ENCODE data around the gene TBC1D5.
"Not testable (repeated sequence)": the region's sequence is repeated elsewhere in the genome, so short reads cannot be mapped to it uniquely, and the experiment has no call there.

TBC1D5 gene

GRCh38 chr3:17714473-17714872, 28.0 kb downstream of the TBC1D5 start:
- no peak for DNase-seq (ENCODE audit: low spot score)

DNA sequence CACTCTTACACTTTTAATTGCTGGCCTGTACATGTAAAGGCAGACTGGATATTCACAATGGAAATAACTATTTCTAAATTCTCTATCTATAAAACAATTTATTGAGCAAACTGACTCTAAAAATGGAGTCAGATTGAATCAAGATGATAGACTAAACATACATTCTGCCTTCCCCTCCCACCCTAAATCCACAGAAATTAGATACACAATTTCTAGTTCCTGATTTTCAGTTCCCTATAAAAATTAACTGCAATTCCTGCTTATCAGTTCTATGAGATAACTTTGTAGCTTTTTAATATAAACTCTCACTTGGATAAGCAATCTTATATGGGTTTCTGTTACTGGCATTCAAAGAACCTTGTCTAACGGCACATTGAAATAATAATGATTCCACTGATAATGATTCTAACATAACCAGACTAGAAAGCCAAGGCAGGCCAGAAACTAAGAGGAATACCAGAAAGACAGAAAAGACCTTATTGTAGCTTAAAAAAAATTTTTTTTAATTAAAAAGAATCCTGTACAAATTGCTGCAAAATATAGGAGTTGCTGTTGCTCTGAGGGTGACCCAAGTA, 33.1 kb downstream of the TBC1D5 start:
- DNase-seq (ENCODE audit: low spot score) = no peak

DNA sequence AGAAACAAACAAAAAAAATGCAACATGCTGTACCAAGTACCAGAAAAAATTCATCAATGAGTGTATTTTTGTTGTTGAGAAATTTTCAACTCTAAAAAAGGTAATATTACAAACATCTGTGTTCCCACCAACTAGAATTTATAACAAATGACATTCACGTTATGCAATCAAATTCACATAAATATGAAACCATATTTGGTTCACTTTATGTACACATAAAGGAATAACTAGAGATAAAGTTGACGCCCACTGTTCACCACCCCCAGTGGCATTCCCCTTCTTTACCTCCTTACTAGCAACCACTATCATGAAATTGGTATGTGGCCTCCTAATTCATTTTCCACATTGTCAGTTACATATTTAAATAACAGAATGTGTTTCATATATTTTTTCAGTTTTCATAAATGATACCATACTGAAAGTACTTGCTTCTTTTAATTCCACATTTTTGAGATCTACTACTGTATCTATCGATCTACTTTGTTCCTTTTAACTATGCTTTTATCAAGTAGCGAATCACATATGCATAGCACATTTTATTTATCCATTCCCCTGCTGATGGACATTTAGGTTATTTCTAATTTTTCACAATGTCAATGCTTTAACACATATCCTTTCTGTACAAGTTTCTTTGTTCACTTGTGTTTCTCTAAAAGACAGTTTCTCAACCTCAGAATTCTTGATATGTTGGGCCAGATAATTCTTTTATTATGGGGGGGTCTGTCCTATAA, 34.5 kb downstream of the TBC1D5 start:
- DNase-seq (ENCODE audit: low spot score) = no peak

DNA sequence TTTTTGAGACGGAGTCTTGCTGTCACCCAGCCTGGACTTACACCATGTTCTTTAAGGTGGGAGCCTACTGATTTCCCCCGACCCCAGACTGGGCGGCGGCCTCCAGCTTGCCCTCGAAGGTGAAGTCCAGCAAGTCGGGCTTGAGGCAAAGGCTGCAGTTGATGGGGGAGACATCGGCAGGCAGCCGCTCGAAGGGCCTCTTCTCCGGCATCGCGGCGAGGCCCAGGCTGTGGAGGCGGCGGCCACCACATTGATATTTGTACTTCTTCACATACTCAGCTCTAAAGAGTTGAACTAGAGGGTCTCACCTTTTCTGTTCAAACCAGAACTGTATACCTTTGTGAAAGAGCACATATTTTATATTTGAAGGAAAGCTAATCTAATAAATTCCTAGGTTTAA, 36.4 kb downstream of the TBC1D5 start:
- DNase-seq (ENCODE audit: low spot score) = not testable (repeated sequence)

GRCh38 chr3:17699815-17700214, 42.6 kb downstream of the TBC1D5 start:
- not testable (repeated sequence) for DNase-seq (ENCODE audit: low spot score)

DNA sequence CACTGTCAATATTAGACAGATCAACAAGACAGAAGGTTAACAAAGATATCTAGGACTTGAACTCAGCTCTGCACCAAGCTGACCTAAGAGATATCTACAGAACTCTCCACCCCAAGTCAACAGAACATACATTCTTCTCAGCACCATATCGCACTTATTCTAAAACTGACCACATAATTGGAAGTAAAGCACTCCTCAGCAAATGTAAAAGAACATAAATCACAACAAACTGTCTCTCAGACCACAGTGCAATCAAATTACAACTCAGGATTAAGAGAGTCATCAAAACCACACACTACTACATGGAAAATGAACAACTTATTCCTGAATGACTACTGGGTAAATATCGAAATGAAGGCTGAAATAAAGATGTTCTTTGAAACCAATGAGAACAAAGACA, 46.8 kb downstream of the TBC1D5 start:
- DNase-seq (ENCODE audit: low spot score) = not testable (repeated sequence)

- DNase-seq (ENCODE audit: low spot score) = not testable (repeated sequence)
Observed at GRCh38 chr3:17693670-17693999, 48.8 kb downstream of the TBC1D5 start.

DNA sequence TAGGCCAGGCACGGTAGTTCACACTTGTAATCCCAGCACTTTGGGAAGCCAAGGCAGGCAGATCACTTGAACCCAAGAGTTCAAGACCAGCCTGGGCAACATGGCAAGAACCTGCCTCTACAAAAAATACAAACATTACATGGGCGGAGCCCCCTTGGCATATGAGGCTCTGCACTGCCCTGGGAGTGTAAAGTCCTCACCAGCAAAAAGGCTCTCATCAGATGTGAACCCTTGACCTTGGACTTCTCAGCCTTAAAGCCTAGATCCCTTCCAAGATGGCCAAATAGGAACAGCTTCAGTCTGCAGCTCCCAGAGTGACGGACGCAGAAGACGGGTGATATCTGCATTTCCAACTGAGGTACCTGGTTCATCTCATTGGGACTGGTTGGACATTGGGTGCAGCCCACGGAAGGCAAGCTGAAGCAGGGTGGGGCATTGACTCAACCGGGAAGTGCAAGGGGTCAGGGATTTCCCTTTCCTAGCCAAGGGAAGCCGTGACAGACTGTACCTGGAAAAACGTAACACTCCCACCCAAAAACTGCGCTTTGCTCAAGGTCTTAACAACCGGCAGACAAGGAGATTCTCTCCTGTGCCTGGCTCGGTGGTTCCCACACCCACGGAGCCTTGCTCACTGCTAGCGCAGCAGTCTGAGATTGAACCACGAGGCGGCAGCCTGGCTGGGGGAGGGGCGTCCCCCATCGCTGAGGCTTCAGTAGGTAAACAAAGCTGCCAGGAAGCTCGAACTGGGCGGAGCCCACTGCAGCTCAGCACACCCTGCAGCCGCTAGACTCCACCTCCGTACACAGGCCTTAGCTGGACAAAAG, 49.4 kb downstream of the TBC1D5 start:
- not testable (repeated sequence) for DNase-seq (ENCODE audit: low spot score)

DNA sequence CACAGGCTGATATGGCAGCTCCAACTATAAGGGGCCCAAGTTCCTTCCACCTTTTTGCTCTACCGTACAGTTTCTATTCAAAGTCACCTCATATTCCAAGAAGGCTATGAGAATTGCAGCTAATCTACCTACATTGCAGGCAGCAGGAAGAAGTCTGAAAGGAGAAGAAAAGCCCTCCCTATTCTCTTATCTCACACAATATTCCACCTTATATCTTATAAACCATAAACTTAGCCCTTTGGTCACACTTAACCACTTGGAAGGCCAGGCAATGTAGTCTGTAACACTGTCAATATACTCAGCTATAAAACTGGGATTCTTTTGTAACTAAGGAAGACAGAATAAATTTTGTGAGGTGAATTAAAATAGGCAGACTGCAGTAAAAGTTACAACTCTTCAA, 54.9 kb downstream of the TBC1D5 start:
- no peak for DNase-seq (ENCODE audit: low spot score)

GRCh38 chr3:17686613-17687012, 55.8 kb downstream of the TBC1D5 start:
- peak; percentile 51 for DNase-seq (ENCODE audit: low spot score)

- no peak for DNase-seq (ENCODE audit: low spot score)
Observed at GRCh38 chr3:17683542-17684207, 58.8 kb downstream of the TBC1D5 start.

DNA sequence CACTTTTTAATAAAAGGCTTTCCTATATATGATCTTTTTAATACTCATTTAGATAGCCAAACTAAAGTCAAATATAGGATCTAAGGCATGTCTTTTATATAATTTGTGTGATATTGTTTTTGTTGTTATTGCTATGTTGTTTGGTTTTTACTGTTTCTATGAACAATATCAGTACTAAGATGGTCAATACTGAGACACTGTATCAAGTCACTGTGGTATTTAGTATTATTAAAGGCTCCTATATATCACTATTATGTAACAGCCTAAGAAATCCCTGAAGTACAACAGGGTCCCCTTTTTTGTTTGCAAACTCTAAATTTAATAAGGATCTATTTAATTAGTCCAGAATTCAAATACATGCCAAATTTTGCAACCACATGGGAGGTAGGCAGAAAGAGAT, 61.9 kb downstream of the TBC1D5 start:
- DNase-seq (ENCODE audit: low spot score) = no peak

DNA sequence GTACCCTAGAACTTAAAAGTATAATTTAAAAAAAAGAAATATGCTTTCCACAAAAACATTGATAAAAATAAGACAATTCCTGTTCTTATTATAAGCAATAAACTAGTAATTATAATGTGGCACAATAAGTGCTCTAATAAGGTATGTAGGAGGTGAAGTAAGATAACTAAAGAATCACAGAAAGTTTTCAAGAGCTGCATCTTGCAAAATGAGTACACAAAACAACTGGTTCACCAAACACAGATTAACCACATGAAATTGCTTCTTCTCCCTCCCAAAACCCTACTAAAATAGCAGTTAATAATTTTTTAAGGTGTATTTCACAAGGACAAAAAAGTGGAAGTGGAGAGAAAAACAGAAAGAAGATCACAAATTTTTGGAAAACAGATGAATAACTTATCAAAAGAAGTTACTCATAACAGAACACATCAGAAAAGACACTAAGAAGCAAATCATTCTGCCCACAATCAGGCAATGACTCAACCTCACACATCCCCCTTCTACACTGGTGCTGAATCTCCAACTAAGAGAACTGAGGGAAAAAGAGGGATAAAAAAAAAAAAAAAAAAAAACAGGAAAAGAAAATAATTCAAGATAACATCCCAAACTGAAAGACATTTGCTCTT, 64.2 kb downstream of the TBC1D5 start:
- DNase-seq (ENCODE audit: low spot score) = peak; percentile 48

GRCh38 chr3:17674082-17674686, 68.2 kb downstream of the TBC1D5 start:
- DNase-seq (ENCODE audit: low spot score) = no peak

DNA sequence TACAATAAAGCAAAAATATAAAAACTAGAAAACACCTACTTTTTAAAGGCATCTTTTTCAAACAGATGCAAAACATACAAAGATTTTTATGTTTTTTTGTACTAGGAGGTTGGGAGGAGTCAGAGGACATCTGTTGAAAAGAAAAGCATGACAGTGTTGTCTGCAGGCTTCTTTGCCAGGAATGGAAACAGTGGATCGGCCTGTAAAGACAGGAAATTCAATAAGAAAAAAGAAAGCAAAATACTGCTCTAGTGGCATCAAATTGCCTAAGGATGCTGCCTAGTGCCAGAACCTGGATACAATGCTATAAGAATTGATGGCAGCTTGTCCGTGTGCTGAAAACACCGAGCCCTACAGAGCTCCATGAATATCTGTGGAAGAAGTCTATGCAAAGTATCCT, 69.9 kb downstream of the TBC1D5 start:
- DNase-seq (ENCODE audit: low spot score) = no peak

- no peak for DNase-seq (ENCODE audit: low spot score)
Observed at GRCh38 chr3:17670749-17671148, 71.7 kb downstream of the TBC1D5 start.

DNA sequence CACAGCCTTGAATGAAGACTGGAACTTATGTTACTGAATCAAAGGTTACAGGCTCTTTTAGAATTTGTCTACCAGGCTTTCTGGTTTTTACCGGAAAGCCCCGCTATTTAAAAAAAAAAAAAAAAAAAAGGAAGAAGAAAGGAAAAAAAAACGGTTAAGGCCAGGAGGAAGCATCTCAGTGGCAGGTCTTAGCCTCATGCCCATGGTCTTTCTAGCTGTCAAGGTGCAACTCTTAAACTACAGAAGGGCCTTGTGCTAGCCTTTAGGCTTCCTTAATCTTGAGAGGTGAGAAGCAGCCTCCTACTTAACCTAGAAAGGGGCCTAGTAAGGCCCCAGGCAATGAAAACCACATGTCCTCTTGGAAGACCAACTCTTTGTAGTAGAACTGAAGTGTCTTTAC, 77.5 kb downstream of the TBC1D5 start:
- no peak for DNase-seq (ENCODE audit: low spot score)

DNA sequence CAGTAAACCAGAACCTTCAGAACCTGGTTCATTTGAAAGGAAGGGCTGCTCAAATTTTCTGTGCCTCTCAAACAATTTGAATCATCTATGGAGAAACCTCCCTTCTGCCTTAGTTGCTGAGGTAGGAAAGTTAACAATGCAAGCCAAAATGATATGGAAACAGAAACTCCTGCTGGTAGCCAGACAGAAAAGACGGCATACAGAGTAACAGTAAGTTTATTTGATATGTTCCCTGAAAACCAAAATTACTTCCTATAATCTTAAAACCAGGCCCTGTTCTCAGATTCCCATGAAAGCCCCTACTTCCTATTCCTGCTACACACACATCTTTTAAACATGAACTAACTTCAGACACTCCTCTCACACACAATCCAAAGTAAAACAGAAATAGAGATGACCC, 86.2 kb downstream of the TBC1D5 start:
- no peak for DNase-seq (ENCODE audit: low spot score)

- DNase-seq (ENCODE audit: low spot score) = no peak
Observed at GRCh38 chr3:17655743-17656142, 86.7 kb downstream of the TBC1D5 start.

- not testable (repeated sequence) for DNase-seq (ENCODE audit: low spot score)
Observed at GRCh38 chr3:17649748-17650147, 92.7 kb downstream of the TBC1D5 start.

GRCh38 chr3:17648630-17649355, 93.6 kb downstream of the TBC1D5 start:
- not testable (repeated sequence) for DNase-seq (ENCODE audit: low spot score)
